ENCODE results near the gene PCDH8.

GRCh38 chr13:52845766-52846566 is 2.5 kb downstream of the PCDH8 start:
- no peak for TF ChIP-seq SIN3A (IDR thresholded peaks at IDR 0.05; ENCODE audit: low read depth)
- TF ChIP-seq POLR2A (IDR thresholded peaks at IDR 0.05; ENCODE audit: borderline replicate concordance, extremely low read depth, insufficient read depth, insufficient read length): no peak
- TF ChIP-seq, protein P1, sequence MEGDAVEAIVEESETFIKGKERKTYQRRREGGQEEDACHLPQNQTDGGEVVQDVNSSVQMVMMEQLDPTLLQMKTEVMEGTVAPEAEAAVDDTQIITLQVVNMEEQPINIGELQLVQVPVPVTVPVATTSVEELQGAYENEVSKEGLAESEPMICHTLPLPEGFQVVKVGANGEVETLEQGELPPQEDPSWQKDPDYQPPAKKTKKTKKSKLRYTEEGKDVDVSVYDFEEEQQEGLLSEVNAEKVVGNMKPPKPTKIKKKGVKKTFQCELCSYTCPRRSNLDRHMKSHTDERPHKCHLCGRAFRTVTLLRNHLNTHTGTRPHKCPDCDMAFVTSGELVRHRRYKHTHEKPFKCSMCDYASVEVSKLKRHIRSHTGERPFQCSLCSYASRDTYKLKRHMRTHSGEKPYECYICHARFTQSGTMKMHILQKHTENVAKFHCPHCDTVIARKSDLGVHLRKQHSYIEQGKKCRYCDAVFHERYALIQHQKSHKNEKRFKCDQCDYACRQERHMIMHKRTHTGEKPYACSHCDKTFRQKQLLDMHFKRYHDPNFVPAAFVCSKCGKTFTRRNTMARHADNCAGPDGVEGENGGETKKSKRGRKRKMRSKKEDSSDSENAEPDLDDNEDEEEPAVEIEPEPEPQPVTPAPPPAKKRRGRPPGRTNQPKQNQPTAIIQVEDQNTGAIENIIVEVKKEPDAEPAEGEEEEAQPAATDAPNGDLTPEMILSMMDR (IDR thresholded peaks at IDR 0.05 in 2 of 3, conservative IDR thresholded peaks at IDR 0.05 in 1 of 3; ENCODE audit: borderline replicate concordance in 1 of 3, insufficient read depth in 1 of 3, low read depth in 2 of 3, low read length in 2 of 3): no peak
- no peak for TF ChIP-seq POLR2AphosphoS5 (IDR thresholded peaks at IDR 0.05; ENCODE audit: low read depth, low read length)
- no peak for TF ChIP-seq RAD21 (IDR thresholded peaks at IDR 0.05; ENCODE audit: low read depth)
- TF ChIP-seq ELF1 (IDR thresholded peaks at IDR 0.05; ENCODE audit: borderline replicate concordance, low read depth): no peak

Measured in HCT116 (cell line).